Liver (tissue), 9 donors: Measurements from ENCODE around the gene UACA. TPM values are rescaled to one million over a fixed set of nuclear protein-coding genes. Genes with fewer than 3 reads are reported as not detected.
"Not testable (repeated sequence)": the region's sequence is repeated elsewhere in the genome, so short reads cannot be mapped to it uniquely, and the experiment has no call there.

ENCODE experiments used
- DNase-seq: peaks from one replicate; pipeline ENCODE4 v3.0.0-alpha.2; 2017; ENCODE audit warnings: low spot score
- H3K27ac ChIP-seq, 2 donors: one replicate each; pipeline ENCODE4 v1.7.0; 2013; ENCODE audit warnings: inconsistent platforms in 2 of 2, low read length in 2 of 2, control low read depth in 1 of 2, low read depth in 1 of 2, mild to moderate bottlenecking in 1 of 2
- H3K27me3 ChIP-seq, 4 donors: one replicate each; pipeline versions ENCODE4 v1.6.1 to v1.7.0; 2013; ENCODE audit warnings: low read length in 3 of 4, inconsistent platforms in 1 of 4, mild to moderate bottlenecking in 1 of 4, moderate library complexity in 1 of 4; ENCODE audit not compliant: control insufficient read depth in 4 of 4, insufficient read depth in 4 of 4
- H3K36me3 ChIP-seq, 4 donors: one replicate each; pipeline versions ENCODE4 v1.6.1 to v1.7.0; 2013; ENCODE audit warnings: low read length in 3 of 4, mild to moderate bottlenecking in 3 of 4, low read depth in 1 of 4, moderate library complexity in 1 of 4; ENCODE audit not compliant: control insufficient read depth in 4 of 4, insufficient read depth in 3 of 4
- H3K4me1 ChIP-seq, 4 donors: one replicate each; pipeline versions ENCODE4 v1.6.1 to v1.7.0; 2013; ENCODE audit warnings: low read length in 3 of 4, mild to moderate bottlenecking in 3 of 4, moderate library complexity in 1 of 4; ENCODE audit not compliant: control insufficient read depth in 4 of 4, insufficient read depth in 4 of 4
- H3K4me3 ChIP-seq, 3 donors: one replicate each; pipeline versions ENCODE4 v1.6.1 to v1.7.0; 2013; ENCODE audit warnings: low read length in 3 of 3, control low read depth in 1 of 3, low read depth in 1 of 3, mild to moderate bottlenecking in 1 of 3
- H3K9ac ChIP-seq, 2 donors: one replicate each; pipeline ENCODE4 v1.7.0; 2013; ENCODE audit warnings: low read length in 2 of 2, mild to moderate bottlenecking in 2 of 2, moderate library complexity in 2 of 2, control low read depth in 1 of 2, low read depth in 1 of 2
- H3K9me3 ChIP-seq, 4 donors: one replicate each; pipeline versions ENCODE4 v1.6.1 to v1.7.0; 2013; ENCODE audit warnings: low read length in 3 of 4; ENCODE audit not compliant: control insufficient read depth in 4 of 4
- ATF3 ChIP-seq: IDR thresholded peaks from 2 replicates; pipeline ENCODE4 v1.6.1; 2016; ENCODE audit warnings: antibody characterized with exemption
- CTCF ChIP-seq: fragments of 150-350 bp; IDR thresholded peaks from 2 replicates; pipeline ENCODE4 v1.5.1; 2017; ENCODE audit warnings: improper control_type of control experiment, low read depth, low read length; ENCODE audit not compliant: missing input control
- EGR1 ChIP-seq, 2 donors: IDR thresholded peaks; 2 replicates each; pipeline ENCODE4 v1.6.1; 2016 to 2018; ENCODE audit warnings: antibody characterized with exemption in 2 of 2, low read depth in 2 of 2
- FOXA1 ChIP-seq: IDR thresholded peaks from 2 replicates; pipeline ENCODE4 v1.6.1; 2016; ENCODE audit warnings: antibody characterized with exemption
- FOXA2 ChIP-seq: IDR thresholded peaks from 2 replicates; pipeline ENCODE4 v1.6.1; 2016; ENCODE audit warnings: antibody characterized with exemption
- GABPA ChIP-seq, 2 donors: IDR thresholded peaks in 1 of 2; conservative IDR thresholded peaks in 1 of 2; 2 replicates each; pipeline ENCODE4 v1.6.1; 2016; ENCODE audit warnings: antibody characterized with exemption in 2 of 2, mild to moderate bottlenecking in 1 of 2, moderate library complexity in 1 of 2
- HNF4A ChIP-seq, 2 donors: conservative IDR thresholded peaks; 2 replicates each; pipeline ENCODE4 v1.6.1; 2016; ENCODE audit warnings: antibody characterized with exemption in 2 of 2, mild to moderate bottlenecking in 2 of 2
- HNF4G ChIP-seq: IDR thresholded peaks from 2 replicates; pipeline ENCODE4 v1.6.1; 2016; ENCODE audit warnings: antibody characterized with exemption
- JUND ChIP-seq, 2 donors: IDR thresholded peaks; 2 replicates each; pipeline ENCODE4 v1.6.1; 2016; ENCODE audit warnings: antibody characterized with exemption in 2 of 2
- MAX ChIP-seq: IDR thresholded peaks from 2 replicates; pipeline ENCODE4 v1.6.1; 2016; ENCODE audit warnings: antibody characterized with exemption
- NR2F2 ChIP-seq: IDR thresholded peaks from 2 replicates; pipeline ENCODE4 v1.6.1; 2016; ENCODE audit warnings: antibody characterized with exemption
- RAD21 ChIP-seq, 2 donors: IDR thresholded peaks; 2 replicates each; pipeline ENCODE4 v1.6.1; 2016; ENCODE audit warnings: antibody characterized with exemption in 2 of 2, mild to moderate bottlenecking in 2 of 2
- REST ChIP-seq: IDR thresholded peaks from 2 replicates; pipeline ENCODE4 v1.6.1; 2016; ENCODE audit warnings: antibody characterized with exemption, mild to moderate bottlenecking
- RXRA ChIP-seq, 2 donors: IDR thresholded peaks; 2 replicates each; pipeline ENCODE4 v1.6.1; 2017 to 2018; ENCODE audit warnings: antibody characterized with exemption in 2 of 2, mild to moderate bottlenecking in 1 of 2
- SP1 ChIP-seq: IDR thresholded peaks from 2 replicates; pipeline ENCODE4 v1.6.1; 2018; ENCODE audit warnings: antibody characterized with exemption, mild to moderate bottlenecking
- TAF1 ChIP-seq: conservative IDR thresholded peaks from 2 replicates; pipeline ENCODE4 v1.6.1; 2016; ENCODE audit warnings: antibody characterized with exemption, mild to moderate bottlenecking
- YY1 ChIP-seq: IDR thresholded peaks from 2 replicates; pipeline ENCODE4 v1.6.1; 2016; ENCODE audit warnings: antibody characterized with exemption, mild to moderate bottlenecking
- WGBS: extraction: QIAGEN DNeasy Blood & Tissue Kit; methylation state at CpG from one replicate; pipeline ENCODE4 v1.1.7; 2013; 5-methylcytosine and 5-hydroxymethylcytosine counted together
- polyA plus RNA-seq, 2 donors: library from polyadenylated mRNA; stranded (reverse) in 1 of 2; unstranded in 1 of 2; fragments of 200-250 nt in 1 of 2; fragments of >200 nt in 1 of 2; fragmentation: Nextera tagmentation in 1 of 2; extraction: Ambion mirVana in 1 of 2; gene quantifications; one replicate each; pipeline versions ENCODE4 v1.2.1 to v1.2.3, GENCODE V29; 2013 to 2015
- total RNA-seq, 2 donors: library from RNA; depleted of rRNA; stranded (reverse); fragments of >200 nt; gene quantifications; one replicate each; pipeline ENCODE4 v1.2.3, GENCODE V29; 2014
- donor health status: healthy.
- donor health status: healthy.
- donor health status: healthy.
- donor health status: healthy.
- donor health status: healthy.

Gene UACA
- total and polyA plus RNA-seq, 4 donors = 3.9 to 16.0 (median 10.0) TPM

- Histone ChIP-seq H3K36me3 (peaks cover 0 to 15% (median 10%) of the 10 kb centered on the region in 4 donors), H3K27ac (no peak overlapping the region), H3K9ac (no peak overlapping the region), H3K4me3 (no peak overlapping the region), H3K27me3 (no peaks in the 10 kb centered on the region), H3K9me3 (no peaks in the 10 kb centered on the region), H3K4me1 (peaks cover 0 to 5% (median 0%) of the 10 kb centered on the region in 4 donors)
- TF ChIP-seq HNF4A (conservative IDR thresholded peaks at IDR 0.05) (no peak), CTCF (no peak), MAX (no peak), JUND (IDR thresholded peaks at IDR 0.05) (no peak), GABPA (IDR thresholded peaks at IDR 0.05 in 1 of 2, conservative IDR thresholded peaks at IDR 0.05 in 1 of 2) (no peak), NR2F2 (no peak), TAF1 (no peak), EGR1 (IDR thresholded peaks at IDR 0.05; ENCODE audit: low read depth in 2 of 2) (no peak), SP1 (no peak), RAD21 (IDR thresholded peaks at IDR 0.05) (no peak), FOXA1 (no peak)
- WGBS = 97% methylated on average over 4 of the region's 4 CpGs
- DNase-seq = no peak
Measured at GRCh38 chr15:70664494-70664893, 98.9 kb downstream of the UACA start.

- not testable (repeated sequence) for H3K4me1 ChIP-seq, H3K36me3 ChIP-seq, H3K9ac ChIP-seq, H3K4me3 ChIP-seq, H3K27me3 ChIP-seq, H3K9me3 ChIP-seq, DNase-seq, H3K27ac ChIP-seq
- 98% methylated on average over 2 of the region's 3 CpGs for WGBS
Measured at GRCh38 chr15:70663069-70663468, 100.3 kb downstream of the UACA start.

GRCh38 chr15:70659662-70660061 is 103.7 kb downstream of the UACA start:
- no peak for DNase-seq
- H3K4me1 ChIP-seq = peaks cover 0 to 5% (median 0%) of the 10 kb centered on the region in 4 donors
- no peak overlapping the region for H3K4me3 ChIP-seq
- H3K9ac ChIP-seq = no peak overlapping the region
- no peak overlapping the region for H3K27ac ChIP-seq
- peaks cover 0 to 19% (median 12%) of the 10 kb centered on the region in 4 donors for H3K36me3 ChIP-seq
- H3K9me3 ChIP-seq = no peaks in the 10 kb centered on the region
- H3K27me3 ChIP-seq = no peaks in the 10 kb centered on the region
- WGBS = 91% methylated on average over 3 of the region's 3 CpGs
- no peak for TF ChIP-seq ATF3
- TF ChIP-seq GABPA (IDR thresholded peaks at IDR 0.05 in 1 of 2, conservative IDR thresholded peaks at IDR 0.05 in 1 of 2) = no peak
- TF ChIP-seq HNF4G = no peak
- no peak for TF ChIP-seq MAX
- no peak for TF ChIP-seq CTCF
- no peak for TF ChIP-seq EGR1 (IDR thresholded peaks at IDR 0.05; ENCODE audit: low read depth in 2 of 2)
- TF ChIP-seq FOXA1 = no peak
- no peak for TF ChIP-seq RAD21 (IDR thresholded peaks at IDR 0.05)
- TF ChIP-seq HNF4A (conservative IDR thresholded peaks at IDR 0.05) = no peak
- TF ChIP-seq FOXA2 = no peak
- no peak for TF ChIP-seq YY1
- TF ChIP-seq REST = no peak
- no peak for TF ChIP-seq RXRA (IDR thresholded peaks at IDR 0.05)
- TF ChIP-seq NR2F2 = no peak
- no peak for TF ChIP-seq TAF1
- no peak for TF ChIP-seq SP1
- TF ChIP-seq JUND (IDR thresholded peaks at IDR 0.05) = no peak
